ENCODE data around the gene FAM110A.
"Not testable (repeated sequence)": the region's sequence is repeated elsewhere in the genome, so short reads cannot be mapped to it uniquely, and the experiment has no call there.

Gene FAM110A

DNA sequence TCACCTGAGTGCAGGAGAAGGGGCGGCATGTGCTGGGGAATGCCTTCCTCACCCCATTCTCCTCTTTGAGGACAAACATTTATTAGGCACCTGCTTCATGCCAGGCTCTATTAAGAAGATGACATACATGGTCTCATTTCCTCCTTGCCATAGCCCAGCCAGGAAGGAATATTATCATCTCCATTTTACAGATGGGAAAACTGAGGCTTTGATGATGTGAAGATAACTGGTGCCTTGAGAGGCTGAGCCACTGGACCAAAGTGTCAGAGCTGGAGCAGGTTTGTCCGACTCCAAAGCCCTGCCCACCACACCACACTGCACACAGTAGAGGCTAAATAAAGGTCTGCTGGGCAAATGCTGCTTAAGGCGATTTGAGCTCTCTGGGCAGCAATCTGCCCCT is 37.2 kb downstream of the FAM110A start:
- no peak for DNase-seq (ENCODE audit: low read depth in 2 of 2, low spot score in 1 of 2)

DNA sequence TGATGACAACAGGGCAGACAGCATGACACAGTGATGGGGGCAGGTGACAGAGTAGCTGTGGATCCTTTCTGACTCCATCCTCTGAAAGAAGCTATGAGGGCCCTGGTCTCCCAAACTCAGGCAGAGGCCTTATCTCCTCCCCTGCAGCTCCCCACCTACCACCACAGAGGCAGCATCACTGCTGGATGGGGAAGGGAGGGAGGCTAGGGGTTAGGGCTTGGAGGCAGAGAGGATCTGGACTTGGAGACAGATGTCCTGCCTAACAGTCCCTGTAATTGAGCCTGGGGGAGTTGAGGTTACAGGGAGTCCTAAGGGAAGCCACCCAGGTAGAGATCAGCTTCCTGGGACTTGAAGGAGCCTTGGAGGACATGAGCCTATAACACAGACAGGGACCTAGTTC is 37.9 kb downstream of the FAM110A start:
- no peak for DNase-seq (ENCODE audit: low read depth in 2 of 2, low spot score in 1 of 2)

DNA sequence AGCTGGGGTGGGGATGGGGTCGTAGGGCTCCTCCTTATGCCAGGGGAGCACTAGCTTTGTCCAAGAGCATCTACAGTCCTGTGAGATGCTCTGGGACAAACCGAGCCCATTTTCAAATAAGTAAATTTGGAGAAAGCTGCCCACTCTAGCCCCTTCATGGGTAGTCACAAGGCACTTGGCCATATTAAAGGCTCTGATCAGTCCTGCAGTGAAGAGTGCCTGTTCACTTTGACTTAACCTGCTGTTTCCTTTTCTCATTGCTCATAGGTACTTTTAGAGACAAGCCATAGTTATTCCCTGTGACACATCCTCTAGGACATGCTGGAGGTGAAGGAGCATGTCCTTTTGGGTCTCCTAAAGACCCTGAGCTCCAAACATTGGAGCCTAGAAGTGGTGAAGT is 38.4 kb downstream of the FAM110A start:
- no peak for DNase-seq (ENCODE audit: low read depth in 2 of 2, low spot score in 1 of 2)

DNA sequence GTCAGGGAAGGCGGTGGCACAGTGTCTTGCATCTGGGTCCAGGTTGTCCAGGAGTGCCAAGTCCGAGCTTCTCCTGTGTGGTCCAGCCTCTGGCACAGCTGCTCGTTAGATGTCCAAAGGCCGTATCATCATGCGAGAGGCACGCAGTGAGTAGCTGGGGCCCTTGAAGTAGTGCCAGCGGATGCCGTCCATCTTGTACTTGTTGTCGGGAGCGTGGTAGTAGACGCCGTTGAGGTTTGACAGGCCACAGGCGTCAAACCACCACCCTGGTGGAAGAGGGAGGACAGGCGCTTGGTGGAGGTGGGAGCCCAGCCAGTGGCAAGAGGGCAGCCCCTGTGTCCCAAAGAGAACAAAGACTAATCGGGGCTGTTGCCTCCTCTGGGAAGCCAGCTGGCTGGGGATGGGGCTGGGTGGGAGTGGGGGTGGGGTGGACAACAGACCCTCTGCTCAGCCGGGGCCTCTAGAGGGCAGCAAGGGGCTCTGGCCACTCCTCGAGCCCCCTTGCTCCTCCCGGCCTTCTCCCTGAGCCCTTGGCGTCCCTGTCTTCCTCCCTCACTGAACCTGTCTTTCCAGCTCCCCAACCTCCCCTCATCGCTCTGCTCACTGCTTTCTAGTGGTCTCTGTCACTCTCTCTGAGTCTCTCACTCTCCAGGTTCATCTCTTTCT is 39.5 kb downstream of the FAM110A start:
- no peak for DNase-seq (ENCODE audit: low read depth in 2 of 2, low spot score in 1 of 2)

DNA sequence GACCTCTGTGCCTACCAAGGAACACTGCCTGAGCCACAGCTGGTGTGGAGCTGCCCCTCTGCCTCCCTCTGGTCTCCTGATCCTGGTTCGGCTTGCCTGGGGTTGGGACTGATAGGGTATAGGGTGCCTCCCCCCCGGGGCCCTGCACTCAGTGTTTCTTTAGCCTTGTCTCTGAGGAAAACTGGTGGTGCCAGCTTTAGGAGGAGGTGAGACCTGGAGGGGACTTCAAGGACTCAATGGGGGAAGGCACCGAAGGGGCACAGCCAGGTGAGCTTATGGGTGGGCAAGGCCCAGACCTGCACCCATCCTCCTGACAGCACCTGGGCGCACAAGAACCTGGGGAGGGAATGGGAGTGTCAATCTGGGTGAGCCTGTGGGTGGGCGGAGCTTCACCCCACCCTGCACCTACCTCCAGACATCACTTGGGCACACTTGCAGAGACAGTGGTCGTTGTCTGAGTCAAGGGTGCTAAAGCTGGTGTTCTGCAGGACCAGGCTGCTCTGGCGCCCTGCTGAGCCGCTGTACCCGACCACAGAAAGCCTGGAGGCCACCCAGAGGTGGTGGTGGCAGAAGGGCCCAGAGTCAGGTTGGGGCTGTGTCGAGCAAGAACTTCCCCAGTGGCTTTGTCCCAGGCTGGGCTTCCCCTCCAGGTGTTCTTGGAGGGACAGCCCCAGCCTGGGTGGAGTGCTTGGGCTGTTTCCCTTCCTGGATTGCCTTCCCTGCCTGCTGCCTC is 40.5 kb downstream of the FAM110A start:
- no peak for DNase-seq (ENCODE audit: low read depth in 2 of 2, low spot score in 1 of 2)

DNA sequence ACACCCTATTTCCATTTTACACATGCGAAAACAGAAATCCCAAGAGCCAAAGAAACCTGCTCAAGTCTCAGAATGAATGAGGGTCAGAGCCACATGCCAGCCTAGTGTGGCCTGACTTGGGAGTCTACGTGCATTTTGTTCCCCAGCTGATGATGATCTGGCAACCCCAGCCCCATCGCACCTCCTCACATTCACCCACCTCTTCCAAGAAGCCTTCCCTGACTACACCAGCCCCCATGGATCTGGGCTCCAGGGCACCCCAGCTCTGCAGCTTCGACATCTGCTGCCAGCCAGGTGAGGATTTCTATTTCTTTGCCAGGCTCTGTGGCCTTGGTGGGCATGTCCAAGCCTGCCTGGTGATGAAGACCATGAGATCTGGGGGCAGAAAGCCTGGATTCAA is 41.6 kb downstream of the FAM110A start:
- DNase-seq (ENCODE audit: low read depth in 2 of 2, low spot score in 1 of 2) = no peak

DNA sequence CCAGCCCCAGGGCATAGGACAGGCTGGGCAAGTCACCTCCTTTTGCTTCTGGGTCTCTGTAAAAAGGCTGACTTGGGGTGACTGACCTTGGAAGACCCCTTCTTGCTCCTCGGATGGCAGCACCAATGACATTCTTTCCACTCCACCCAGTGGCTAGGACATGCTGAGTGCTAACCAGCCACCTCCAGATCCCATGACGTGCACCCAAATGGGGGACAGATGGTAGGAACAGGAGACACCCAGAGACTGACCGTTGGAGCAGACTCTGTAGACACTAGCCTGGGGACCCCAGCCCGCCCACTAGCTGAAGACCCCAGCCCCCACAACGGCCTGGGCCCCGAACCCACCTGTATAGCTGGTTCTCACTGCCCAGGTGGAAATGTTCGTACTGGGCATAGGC is 44.3 kb downstream of the FAM110A start:
- DNase-seq (ENCODE audit: low read depth in 2 of 2, low spot score in 1 of 2) = no peak

DNA sequence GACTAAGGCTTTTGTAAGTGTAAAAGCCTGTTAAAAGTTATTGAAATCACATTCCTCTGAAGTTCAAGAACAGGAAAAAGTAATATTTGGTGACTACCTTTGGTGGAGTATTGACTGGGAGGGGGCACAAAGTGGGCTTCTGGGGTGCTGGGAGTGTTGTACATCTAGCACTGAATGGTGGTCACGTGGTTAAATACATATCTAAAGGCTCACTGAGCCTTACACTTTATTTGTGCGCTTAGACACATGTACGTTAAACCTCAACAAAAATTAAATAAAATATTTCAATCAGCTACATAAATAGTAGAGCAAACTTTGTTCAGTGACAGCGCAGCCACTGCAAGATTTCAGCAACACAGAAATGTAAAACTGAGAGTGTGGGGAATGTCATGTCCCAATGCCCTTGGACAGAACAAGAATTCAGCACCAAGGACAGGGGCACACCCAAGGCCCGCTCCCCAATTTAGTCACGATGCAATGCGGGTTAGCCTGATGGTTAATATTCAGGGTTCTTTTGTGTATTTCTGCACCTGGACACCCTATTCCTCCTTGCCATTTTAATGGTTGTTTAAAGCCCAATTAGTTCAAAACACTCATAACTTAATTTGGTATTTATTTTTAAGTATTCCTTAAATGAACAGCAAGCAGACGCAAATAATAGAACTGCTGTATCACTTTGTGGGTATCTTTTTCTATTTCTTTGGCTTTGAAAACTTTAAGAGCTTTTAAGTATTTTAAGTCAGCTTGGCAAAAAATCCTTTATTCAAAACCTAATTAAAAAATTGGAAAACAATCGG is 45.2 kb downstream of the FAM110A start:
- DNase-seq (ENCODE audit: low read depth in 2 of 2, low spot score in 1 of 2) = no peak

DNA sequence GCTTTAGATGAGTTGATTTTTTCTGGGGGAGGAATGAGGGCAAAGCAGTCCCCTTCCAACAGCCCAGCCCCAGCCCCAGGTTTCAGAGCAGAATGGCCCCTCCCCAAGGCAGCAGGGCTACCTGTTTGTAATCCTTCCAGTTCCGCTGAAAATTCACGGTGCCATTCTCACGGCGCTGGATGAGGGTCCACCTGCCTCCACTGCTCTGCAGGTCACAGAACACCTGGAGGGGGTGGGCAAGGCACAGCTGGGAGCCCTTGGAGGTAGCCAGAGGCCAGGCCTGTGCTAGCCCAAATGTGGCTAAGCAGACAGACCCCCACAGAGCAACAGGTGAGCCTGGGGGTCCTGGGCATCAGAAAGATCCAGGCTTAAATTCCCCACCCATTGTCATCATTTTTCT is 46.1 kb downstream of the FAM110A start:
- DNase-seq (ENCODE audit: low read depth in 2 of 2, low spot score in 1 of 2) = no peak

DNA sequence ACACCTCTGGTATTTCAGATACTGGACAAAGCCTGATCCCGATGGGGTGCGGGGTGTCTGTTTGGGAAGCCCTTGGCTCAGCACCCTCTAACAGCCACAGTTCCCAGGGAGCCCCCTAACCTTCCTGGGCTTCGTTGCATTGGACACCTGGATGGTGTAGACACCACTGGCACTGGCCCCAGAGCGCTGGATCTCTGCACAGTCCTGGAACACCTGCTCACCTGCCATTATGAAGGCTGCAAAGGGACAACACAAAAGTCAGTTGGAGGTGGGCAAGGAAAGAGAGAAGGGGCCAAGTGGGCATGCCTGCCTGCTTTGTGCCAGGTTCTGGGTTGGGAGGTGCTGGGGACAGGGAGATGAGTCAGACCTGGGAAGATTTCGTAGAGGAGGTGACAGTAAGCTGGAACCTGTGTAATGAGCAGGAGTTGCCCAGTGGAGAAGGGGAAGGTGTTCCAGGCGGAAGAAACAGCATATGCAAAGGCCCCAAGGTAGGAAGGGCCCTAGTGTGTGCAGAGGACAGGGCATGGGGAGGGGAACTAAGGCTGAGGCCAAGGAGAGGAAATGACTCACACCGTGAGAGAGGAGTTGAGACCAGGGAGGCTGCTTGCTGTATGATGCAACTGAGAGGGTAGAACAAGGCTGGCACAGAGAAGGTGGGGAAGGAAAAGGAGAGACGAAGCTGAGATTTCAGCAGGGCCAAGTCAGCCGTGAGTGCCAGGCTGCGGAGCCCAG is 47.7 kb downstream of the FAM110A start:
- no peak for DNase-seq (ENCODE audit: low read depth in 2 of 2, low spot score in 1 of 2)

DNA sequence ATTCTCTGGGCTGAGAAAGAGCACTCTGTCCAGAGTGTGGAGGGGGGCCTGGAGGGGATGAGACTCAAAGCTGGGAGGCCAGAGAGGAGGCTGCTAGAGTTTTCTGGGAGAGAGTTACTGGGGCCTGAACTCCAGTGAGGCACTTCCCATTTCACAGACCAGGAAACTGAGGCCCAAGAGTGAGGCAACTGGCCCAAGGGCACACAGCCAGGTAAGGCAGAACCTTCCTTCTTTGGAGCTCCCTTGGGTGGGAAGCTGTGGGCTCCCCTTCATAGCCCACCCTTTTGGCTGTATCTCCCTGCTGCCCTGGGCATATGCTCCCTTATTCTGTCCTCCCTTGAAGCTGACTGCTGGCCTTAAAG is 48.2 kb downstream of the FAM110A start:
- no peak for DNase-seq (ENCODE audit: low read depth in 2 of 2, low spot score in 1 of 2)

DNA sequence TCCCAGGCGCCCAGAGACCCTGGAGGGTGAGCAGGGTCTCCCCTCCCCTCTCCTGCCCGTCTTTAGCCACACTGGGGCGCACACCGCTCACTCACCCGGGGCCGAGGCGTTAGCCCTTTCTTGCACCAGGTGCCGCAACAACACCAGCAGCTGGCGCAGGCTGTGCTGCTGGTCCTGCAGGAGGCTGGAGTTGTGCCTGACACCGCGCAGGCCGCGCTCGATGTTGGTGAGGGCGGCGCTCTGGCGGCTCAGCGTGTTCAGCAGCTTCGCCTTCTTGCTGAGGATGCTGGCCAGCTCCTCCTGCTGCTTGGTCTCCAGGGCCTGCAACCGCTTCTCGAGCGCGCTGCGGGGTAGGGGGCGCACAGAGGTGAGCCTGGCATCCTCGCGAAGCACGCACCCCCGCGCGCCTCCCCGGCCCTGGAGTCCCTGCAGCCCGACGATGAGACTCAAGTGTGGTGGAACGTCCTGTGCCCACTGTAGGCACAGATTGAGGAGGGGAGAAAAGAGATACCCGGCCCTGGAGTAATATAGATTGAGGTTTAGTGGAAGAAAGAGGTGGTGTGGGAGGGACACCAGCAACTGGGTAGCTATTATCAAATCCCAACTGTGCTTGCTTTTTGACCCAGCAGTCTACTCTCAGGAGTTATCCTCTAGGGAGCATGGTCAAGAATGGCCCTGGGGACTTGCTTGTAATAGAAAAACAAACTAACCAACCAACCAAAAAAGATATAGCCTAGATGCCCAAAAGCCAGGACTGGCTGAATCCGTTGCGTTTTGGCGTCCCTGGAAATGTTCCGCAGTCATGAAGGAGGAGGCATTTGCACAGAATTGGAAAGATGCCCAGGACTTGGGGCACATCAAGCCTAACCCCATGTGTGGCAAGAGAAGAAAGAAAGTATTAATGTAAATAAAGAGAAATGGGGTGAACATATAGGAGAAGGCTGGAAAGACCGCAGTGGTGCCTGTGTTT is 51.8 kb downstream of the FAM110A start:
- no peak for DNase-seq (ENCODE audit: low read depth in 2 of 2, low spot score in 1 of 2)

DNA sequence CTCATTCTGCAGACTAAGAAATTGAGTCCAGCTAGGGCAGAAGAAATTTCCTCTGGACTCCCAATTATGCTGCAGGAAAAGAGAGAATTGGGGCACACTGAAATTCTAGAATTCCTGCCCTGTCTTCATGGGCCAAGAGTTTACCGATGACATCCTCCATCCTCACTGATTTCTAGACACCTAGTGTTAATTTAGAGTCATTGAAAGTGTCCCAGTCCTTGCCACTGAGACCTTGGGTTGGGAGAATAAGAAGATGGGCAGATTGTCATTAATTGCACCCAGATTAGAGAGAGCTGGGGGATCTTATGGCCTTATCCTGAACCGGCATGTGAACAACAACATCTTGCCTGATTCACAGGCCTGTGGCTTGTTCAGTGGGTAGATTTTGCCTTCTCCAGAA is 53.6 kb downstream of the FAM110A start:
- DNase-seq (ENCODE audit: low read depth in 2 of 2, low spot score in 1 of 2) = no peak

DNA sequence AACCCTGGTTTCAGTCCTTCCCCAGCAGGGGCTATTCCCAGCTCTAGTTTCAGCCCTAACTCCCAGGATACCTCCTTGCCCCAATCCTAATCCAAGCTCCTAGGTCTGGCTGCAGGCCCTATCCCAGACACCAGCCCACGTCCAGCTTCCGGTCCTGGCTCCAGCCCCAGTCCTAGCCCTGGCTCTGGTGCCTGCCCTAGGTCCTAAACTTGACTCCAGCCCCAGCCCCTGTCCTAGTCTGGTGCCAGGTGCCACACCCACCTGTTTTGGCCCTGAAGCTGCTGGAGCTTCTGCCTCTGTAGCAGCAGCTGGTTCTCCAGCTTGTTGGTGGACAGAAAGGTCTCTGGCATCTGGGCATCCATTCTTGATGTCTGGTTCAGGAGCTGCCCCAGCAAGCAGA is 54.5 kb downstream of the FAM110A start:
- DNase-seq (ENCODE audit: low read depth in 2 of 2, low spot score in 1 of 2) = no peak

DNA sequence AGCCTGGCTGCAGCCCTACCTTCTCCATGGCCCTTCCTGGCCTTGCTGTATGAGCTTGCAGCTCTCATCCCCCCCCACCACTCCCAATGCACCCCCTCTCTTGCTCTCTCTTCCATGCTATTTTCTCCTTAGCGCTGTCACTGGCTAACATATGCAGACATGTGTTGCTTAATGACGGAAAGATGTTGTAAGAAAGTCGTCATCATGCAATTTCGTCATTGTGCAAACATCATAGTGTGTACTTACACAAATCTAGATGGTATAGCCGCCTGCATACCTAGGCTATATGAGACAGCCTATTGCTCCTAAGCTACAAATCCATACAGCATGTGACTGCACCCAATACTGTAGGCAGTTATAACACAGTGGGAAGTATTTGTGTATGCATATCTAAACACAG is 55.6 kb downstream of the FAM110A start:
- DNase-seq (ENCODE audit: low read depth in 2 of 2, low spot score in 1 of 2) = no peak

DNA sequence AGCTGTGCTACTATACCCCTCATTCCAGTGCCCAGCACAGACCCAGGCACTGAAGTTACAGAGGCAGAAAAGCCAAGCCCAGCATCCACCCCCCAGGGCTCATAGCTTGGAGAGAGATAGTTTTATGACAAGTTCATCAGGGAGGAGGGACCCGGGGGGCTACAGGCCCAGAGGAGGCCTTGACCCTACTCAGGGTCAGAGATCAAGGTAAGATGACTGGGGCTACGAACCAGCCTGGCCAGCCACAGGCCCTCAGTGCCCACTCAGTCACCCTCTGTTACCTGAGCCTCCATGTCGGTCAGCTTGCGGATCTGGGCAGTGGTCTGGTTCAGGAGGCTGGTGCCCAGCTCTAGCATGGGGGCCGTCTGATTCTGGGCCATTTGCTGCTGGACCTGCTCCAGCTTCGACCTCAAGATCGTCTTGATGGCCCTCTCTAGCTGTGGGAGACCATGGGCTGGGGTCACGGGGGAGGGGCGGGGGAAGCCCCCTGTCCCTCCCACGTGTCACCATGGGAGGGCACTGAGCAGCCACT is 56.5 kb downstream of the FAM110A start:
- DNase-seq (ENCODE audit: low read depth in 2 of 2, low spot score in 1 of 2) = no peak

DNA sequence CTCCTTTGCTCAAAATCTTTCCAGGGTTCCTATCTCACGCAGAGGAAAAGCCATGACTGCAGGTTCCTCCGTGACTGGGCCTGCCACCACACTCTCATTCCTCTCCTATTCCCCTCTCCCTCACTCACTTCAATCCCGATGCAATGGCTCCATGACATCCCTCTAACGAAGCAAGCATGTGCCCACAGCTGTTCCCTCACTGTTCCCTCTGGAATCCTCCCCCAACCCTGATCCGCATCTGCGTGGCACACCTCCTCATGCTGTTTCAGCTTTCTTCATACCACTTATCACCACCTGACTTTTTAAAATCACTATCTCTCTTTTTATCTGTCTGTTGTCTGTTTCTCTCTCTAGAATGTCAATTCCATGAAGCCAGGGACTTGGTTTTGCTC is 57.1 kb downstream of the FAM110A start:
- no peak for DNase-seq (ENCODE audit: low read depth in 2 of 2, low spot score in 1 of 2)

DNA sequence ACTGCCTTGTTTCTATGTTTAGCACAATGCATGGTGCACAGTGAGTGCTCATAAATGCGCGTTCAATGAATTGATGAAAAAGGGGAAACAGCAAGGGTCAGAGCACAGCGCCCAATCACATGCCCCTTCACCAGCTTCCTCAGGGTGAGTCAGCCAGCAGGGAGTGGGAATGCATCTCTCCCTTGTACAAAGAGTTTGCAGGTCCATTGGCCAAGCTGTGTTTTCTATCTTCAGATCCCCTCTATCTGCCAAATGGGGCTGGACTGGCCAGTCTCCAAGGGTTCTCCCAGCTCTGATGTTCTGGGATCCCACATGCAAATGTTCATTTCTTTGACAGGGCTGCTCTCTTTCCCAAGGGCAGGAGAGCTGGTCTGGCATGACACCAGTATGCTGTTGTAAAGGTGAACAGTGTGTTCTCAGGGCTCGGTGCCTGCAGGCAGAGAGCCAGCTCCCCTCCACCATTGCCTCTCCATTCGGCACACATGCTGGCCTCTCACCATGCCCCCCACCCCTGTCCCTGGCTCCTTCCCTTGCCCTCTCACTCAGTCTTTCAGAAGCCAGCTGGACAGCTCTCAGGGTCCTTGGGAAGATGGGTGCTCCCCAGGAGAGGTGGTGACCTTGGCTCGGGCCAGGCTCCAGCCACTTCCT is 57.7 kb downstream of the FAM110A start:
- DNase-seq (ENCODE audit: low read depth in 2 of 2, low spot score in 1 of 2) = no peak

DNA sequence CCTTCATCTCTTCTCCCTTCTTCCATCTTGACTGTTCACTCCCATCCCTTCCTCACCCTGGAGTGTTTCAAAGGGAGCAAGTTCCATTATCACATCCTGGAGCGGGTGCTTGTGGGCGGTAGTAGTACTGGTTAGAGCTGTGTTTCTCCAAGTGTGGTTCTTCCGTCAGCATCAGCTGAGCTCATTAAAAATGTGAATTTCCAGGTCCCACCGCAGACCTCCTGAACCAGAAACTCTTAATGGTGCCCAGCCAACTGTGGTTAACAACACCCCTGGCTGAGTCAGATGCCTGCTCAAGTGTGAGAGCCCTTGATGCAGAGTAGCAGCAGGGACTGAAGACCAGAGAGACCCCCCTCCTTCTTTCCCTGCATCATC is 58.2 kb downstream of the FAM110A start:
- DNase-seq (ENCODE audit: low read depth in 2 of 2, low spot score in 1 of 2) = no peak

DNA sequence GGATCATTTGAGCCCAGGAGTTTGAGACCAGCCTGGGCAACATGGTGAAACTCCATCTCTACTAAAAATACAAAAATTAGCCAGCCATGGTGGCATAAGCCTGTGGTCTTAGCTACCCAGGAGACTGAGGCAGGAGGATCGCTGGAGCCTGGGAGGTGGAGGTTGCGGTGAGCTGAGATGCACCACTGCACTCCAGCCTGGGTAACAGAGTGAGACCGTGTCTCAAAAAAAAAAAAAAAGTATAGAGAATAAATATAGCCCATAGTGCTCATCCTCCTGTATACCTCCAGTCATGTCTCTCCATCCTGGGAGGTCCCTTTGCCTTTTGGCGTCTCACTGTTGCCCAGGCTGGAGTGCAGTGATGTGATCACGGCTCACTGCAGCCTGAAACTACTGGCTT is 58.9 kb downstream of the FAM110A start:
- not testable (repeated sequence) for DNase-seq (ENCODE audit: low read depth in 2 of 2, low spot score in 1 of 2)

All from stimulated activated CD8-positive, alpha-beta memory T cell treated with anti-CD3 and anti-CD28 coated beads, Interleukin-4, amount 100 ng/mL, for 1 hour (primary cell).